ENCODE results near the gene ANO3.

ANO3 gene

DNA sequence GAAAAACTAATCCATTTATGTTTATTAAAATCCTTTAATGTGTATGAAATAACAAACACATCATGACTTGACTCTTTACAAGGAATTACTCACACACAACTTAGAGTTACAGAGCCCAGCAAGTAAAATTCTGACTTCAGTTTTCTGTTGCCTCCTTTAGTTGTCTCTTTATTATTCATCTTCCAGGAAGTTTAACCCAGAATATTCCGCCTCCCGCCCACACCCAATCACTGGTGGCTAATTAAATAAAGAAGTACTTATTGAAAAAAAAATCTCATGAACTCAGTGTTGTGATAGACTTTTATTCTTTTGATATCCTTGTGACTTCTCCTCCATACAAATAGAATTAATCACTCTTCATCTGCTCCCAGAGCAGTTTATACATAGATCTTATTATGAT is 178.2 kb downstream of the ANO3 start:
- DNase-seq: no peak

DNA sequence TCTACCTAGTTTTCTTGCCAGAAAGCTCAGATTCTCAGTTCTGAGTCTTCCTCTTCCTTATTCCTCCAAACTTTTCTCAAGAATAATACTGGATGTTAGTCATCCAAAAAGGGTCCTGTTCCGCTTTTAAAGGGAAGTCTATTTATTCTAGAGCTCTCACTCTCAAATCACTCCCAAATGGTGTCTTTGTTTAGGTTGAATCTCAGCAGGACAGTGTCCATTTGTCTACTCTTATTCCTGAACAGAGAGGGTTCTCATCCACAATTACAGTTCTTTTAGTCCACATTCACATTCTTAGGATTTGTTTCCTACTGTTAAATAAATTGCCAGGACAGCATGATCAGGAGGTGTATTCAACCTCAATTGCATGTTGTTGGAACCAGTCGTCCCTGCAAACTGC is 178.8 kb downstream of the ANO3 start:
- DNase-seq: no peak

- no peak for DNase-seq
Observed at GRCh38 chr11:26512196-26512595, 180.3 kb downstream of the ANO3 start.

GRCh38 chr11:26519469-26519868 is 187.5 kb downstream of the ANO3 start:
- DNase-seq: no peak

GRCh38 chr11:26522912-26523610 is 191.1 kb downstream of the ANO3 start:
- peak in 1 of 2 experiments; percentile 6 for DNase-seq

DNA sequence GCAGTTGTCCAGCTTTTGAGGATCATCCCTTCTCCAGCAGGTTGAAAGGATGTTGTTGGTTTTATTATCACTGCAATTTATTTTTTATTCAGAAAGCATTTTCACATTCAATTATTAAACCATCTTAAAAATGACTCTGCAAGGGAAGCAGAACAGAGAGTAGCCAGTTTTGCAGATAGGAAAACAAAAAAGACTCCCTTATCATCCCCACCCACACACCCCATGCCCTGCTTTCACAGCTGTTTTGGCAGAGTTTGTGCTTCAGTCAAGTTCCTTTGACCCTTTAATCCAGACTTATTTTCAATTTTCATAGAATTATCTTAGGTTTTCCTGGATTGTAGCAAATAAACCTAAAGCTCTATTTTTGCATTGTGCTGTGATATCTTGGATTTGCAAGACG is 195.8 kb downstream of the ANO3 start:
- DNase-seq: no peak

DNA sequence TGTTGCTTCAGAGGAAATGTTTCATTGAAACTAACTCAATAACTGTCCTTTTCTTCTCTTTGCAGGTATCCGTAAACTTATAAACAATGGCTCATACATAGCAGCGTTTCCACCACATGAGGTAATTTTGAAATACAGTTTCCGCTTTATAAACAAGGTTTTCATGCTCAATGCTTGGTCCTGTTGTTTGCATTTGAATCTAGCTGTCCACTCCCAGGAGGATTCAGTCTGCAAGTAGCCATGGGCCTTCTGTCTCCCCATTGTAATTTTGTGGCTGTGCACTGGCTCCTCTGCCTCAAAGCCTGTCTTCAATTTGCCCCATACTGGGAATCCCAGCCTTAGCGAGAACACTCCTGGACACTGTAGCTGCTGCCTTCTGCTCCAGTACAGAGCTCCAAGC is 205.4 kb downstream of the ANO3 start:
- no peak for DNase-seq

DNA sequence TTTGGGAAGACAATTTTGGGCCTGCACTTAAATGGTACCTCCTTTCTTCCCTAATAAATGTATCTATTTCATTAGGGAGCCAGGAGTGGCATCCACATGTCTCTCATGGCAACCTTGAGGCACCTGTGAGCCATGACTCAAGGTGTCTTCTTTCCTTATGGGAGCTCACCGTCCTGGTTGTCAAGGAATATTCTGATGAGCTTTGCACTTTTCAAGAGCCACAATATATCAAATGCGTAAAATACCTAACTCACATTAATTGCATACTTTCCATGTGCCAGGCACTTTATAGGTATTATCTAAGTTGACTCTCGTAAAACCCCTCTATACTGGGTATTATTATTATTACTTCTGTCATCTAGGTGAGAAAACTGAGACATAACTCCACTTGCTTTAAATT is 207.6 kb downstream of the ANO3 start:
- DNase-seq: no peak

- DNase-seq: no peak
Observed at GRCh38 chr11:26541870-26542269, 209.9 kb downstream of the ANO3 start.

- no peak for DNase-seq
Observed at GRCh38 chr11:26549176-26549575, 217.2 kb downstream of the ANO3 start.

GRCh38 chr11:26550022-26550421 is 218.1 kb downstream of the ANO3 start:
- DNase-seq: no peak

- no peak for DNase-seq
Observed at GRCh38 chr11:26551186-26551801, 219.4 kb downstream of the ANO3 start.

DNA sequence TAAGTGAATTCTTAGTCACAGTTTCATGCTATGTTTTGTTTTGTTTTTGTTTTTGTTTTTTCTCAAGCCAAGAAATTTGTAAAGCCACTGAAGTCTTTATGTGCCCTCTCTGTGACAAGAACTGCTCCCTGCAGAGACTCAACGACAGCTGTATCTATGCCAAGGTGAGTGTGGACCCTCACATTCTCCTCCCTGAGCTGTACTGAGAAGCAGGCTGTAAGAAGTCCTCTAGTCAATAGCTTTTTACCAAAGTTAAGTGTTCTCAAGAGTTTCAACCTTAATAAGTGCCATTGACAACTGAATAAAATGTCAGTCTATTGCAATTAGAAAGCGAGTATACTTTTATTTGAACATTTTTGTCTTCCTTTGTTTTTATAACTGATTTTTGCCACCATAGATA is 221.3 kb downstream of the ANO3 start:
- DNase-seq: no peak

- DNase-seq: no peak
Observed at GRCh38 chr11:26554455-26554854, 222.5 kb downstream of the ANO3 start.

DNA sequence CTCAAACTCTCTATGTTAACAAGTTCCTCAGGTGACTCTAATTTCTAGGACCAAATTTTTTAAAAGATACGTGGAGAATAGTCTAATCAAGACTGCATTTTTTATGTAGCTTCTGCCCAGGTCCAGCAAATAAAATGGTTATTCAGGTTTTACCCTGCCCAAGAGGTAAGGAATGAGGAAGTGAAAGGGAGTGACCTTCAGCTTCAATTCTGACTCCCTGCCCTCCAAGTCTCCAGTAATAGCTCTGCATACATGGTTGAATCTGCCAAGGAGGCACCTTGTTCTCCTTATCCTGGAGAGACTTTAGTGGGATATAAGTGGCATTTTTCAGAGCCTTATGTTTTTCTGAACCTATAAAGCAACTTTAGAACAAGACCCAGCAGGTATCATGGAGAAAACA is 224.7 kb downstream of the ANO3 start:
- DNase-seq: no peak

- no peak for DNase-seq
Observed at GRCh38 chr11:26557666-26558065, 225.7 kb downstream of the ANO3 start.

DNA sequence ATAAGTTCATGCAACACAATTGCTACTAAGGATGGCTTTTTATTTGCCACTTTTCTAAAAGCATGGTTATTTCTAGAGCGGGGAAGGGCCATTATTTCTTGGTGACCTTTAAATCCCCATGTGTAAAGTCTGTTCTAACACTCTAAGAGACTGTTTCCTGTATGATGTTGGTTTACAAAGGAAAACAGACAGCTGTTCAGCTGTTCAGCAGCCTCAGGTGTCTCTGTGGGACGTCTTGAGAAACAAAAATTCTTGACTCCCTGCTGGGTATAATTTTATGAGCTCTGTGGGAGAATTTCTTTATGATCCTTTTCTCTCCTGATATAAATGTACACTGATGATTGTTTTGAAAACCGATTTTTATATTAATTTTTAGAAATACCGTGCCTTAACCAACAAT is 226.3 kb downstream of the ANO3 start:
- no peak for DNase-seq

DNA sequence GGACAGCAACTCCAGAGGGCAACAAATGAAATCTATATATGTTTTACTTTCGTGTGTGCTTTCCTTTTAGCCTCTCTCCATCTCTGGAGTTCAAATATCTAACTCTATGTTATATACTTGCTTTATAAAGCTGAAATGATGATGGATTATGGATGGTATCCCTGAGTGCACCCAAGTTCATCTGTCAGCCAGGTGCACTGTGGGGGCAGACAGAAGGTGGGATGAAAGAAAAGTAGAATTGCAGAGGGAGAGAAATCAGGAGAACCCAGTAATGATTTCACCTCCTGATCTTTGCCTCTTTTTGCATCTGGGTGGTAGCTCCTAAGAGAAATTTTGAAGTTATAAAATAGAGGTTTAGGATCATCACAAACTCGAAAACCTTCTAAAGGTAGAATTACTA is 237.7 kb downstream of the ANO3 start:
- no peak for DNase-seq

DNA sequence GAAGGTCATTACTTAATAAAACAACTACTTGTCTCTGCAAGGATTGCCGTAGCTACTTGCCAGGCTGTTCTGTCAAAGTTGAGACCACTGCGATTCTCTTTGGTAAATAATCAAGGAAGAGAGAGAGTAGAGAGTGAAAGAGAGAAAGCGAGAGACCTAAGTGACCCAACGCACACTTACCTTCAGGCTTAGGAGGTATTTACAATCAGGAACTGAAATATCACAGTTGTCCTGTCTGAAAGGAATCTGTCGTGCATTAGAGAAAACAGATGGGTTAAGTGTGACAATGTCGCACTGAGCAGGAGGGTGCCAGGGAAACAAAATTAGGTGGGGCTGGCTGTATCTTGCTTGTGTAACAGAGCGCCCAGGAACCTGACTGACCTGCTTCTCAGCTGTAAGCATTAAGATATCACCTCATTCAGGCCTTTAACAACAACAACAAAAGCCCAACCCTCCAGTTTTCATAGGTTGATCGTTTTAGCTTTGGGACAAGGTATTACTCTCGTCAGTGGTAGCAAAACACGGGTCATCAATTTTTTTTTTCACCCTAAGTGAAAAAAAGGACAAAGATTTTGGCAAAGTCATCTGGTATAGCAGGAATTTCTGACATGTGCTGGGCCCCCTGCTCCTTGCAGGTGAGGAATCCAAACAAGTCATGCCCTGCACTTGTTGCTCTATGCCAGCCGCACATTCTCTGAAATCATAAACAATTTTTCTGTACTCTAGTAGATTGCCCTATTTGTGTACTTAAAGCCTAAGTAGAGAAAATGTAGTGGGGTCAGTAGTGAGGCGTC is 240.1 kb downstream of the ANO3 start, which contains the start of gene MUC15:
TSS of gene MUC15 (minus strand) at position 403 of the 794 bp plus-strand sequence. CDS start 5,169 bp downstream, outside the sequence.
- DNase-seq: peak in 1 of 2 experiments; percentile 16

DNA sequence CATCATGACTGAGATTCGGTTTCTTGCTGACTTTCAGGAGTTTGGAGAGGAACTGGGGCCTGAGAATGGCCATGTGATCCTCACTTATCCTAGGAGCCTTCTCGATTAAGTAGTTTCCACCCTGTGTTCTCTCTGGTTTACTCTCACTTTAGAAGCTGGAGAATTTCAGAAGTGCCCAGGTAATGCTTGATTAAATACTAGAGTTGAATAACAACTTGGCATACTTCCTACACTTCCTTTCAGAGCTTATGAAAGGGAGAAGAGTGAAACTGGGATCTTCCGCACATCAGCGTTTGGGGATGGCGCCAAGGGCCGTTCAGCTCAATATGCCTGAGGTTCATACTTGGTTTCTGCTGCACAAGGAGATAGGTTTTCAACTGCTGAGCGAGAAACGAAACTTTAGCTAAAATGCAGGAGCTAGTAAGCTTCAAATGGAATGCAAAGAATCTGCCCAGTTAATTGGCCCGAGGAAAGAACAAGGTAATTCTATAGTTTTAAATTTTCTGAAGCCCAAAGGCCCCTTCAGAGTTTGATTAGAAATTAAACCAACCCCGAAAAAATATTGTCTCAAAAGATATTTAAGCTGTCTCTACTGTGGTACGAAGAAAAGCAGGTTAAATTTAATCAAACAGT is 241.0 kb downstream of the ANO3 start:
- no peak for DNase-seq

- DNase-seq: peak; percentile 77 to 80
Observed at GRCh38 chr11:26573896-26574295, 242.0 kb downstream of the ANO3 start.

DNA sequence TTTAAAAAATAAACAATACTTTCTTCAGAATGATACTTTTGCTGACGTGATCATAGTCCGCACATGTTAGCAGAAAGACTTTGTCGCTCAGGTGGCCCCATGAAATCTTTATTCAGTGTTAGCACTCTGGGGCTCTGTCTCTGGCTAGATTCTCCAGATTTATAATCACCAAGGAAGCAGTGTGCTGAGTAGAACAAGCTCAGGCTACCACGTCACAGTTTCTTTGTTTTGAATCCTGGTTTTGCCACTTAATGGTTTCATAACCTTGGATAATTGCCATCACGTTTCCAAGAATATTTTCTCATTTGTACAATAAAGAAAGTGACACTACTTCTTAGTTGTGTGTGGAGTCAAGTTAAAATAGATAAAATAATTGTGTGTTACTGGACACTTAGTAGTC is 244.0 kb downstream of the ANO3 start:
- no peak for DNase-seq

GRCh38 chr11:26578998-26579661 is 247.2 kb downstream of the ANO3 start:
- DNase-seq: no peak

All from NCI-H1930 (cell line).